C4-2B (cell line): Measurements from ENCODE around the gene EXOC6.

Source experiments
- ZFX ChIP-seq: fragments of 450-650 bp; IDR thresholded peaks from 2 replicates; pipeline ENCODE4 v1.6.1; 2017
- TF ChIP-seq, protein P1 (sequence below): fragments of 450-650 bp; conservative IDR thresholded peaks from 2 replicates; pipeline ENCODE4 v1.5.1; 2017; ENCODE audit warnings: mild to moderate bottlenecking

DNA sequence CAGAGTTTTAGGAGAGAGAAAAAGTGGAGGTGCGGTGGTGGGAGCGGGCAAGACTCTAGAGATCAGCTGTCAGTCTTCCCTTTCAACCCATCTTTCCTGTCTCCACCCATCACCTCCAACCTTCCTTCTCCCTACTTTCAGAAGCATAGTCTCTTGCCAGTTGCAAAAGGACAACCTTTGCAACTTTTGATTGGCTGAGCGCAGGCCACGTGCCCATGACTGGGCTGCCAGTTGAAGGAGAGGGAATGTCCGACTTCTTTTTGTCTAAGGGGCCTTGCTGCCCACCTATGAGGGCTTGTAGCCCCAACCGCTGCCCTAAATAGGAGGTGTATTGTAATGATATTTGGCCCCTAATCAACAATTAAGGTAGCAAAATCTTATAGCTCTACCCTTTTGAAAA lies 238.0 kb downstream of the EXOC6 start:
- TF ChIP-seq ZFX = no peak
- TF ChIP-seq, protein P1, sequence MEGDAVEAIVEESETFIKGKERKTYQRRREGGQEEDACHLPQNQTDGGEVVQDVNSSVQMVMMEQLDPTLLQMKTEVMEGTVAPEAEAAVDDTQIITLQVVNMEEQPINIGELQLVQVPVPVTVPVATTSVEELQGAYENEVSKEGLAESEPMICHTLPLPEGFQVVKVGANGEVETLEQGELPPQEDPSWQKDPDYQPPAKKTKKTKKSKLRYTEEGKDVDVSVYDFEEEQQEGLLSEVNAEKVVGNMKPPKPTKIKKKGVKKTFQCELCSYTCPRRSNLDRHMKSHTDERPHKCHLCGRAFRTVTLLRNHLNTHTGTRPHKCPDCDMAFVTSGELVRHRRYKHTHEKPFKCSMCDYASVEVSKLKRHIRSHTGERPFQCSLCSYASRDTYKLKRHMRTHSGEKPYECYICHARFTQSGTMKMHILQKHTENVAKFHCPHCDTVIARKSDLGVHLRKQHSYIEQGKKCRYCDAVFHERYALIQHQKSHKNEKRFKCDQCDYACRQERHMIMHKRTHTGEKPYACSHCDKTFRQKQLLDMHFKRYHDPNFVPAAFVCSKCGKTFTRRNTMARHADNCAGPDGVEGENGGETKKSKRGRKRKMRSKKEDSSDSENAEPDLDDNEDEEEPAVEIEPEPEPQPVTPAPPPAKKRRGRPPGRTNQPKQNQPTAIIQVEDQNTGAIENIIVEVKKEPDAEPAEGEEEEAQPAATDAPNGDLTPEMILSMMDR = no peak
